Measurements from ENCODE around the gene KCTD6. TPM values are rescaled to one million over a fixed set of nuclear protein-coding genes. Genes with fewer than 3 reads are reported as not detected.

The KCTD6 gene
- total RNA-seq, 4 donors from 2014 or later, result 16.1 to 19.4 (median 17.8) TPM

- H3K36me3 ChIP-seq, result peaks cover 0 to 5% (median 0%) of the 10 kb centered on the region in 3 donors
- no peak for TF ChIP-seq CTCF (IDR thresholded peaks at IDR 0.05)
- TF ChIP-seq POLR2A (IDR thresholded peaks at IDR 0.05), result no peak
- TF ChIP-seq EP300 (IDR thresholded peaks at IDR 0.05), result no peak
- H3K4me3 ChIP-seq, result no peak overlapping the region
- DNase-seq (ENCODE audit: low spot score in 2 of 2), result no peak
- H3K27ac ChIP-seq, result no peak overlapping the region
- H3K27me3 ChIP-seq, result no peaks in the 10 kb centered on the region
- WGBS, 2 donors, result 58 to 59% methylated on average over 10 of the region's 10 CpGs
- H3K4me1 ChIP-seq, result peaks cover 0 to 27% (median 21%) of the 10 kb centered on the region in 4 donors
- no peaks in the 10 kb centered on the region for H3K9me3 ChIP-seq
These were observed 47.7 kb downstream of the KCTD6 start for GRCh38 chr3:58539626-58540025.

GRCh38 chr3:58540176-58540858 is 48.4 kb downstream of the KCTD6 start:
- H3K27me3 ChIP-seq, result no peaks in the 10 kb centered on the region
- peaks cover 0 to 1% (median 0%) of the 10 kb centered on the region in 3 donors for H3K36me3 ChIP-seq
- H3K4me3 ChIP-seq, result no peak overlapping the region
- 83 to 92% methylated on average over 8 of the region's 8 CpGs for WGBS, 2 donors
- H3K27ac ChIP-seq, result no peak overlapping the region
- H3K4me1 ChIP-seq, result peaks cover 0 to 24% (median 21%) of the 10 kb centered on the region in 4 donors
- H3K9me3 ChIP-seq, result no peaks in the 10 kb centered on the region
- TF ChIP-seq EP300 (IDR thresholded peaks at IDR 0.05), result no peak
- no peak for TF ChIP-seq POLR2A (IDR thresholded peaks at IDR 0.05)
- TF ChIP-seq CTCF (IDR thresholded peaks at IDR 0.05), result no peak
- no peak for DNase-seq (ENCODE audit: low spot score in 2 of 2)

GRCh38 chr3:58544541-58544940 is 52.6 kb downstream of the KCTD6 start:
- WGBS, 2 donors, result 79 to 84% methylated on average over 3 of the region's 3 CpGs
- Histone ChIP-seq H3K36me3 (no peaks in the 10 kb centered on the region), H3K27ac (no peak overlapping the region), H3K4me3 (no peak overlapping the region), H3K4me1 (no peaks in the 10 kb centered on the region), H3K27me3 (no peaks in the 10 kb centered on the region), H3K9me3 (no peaks in the 10 kb centered on the region)
- no peak for DNase-seq (ENCODE audit: low spot score in 2 of 2)
- no peak for TF ChIP-seq POLR2A (IDR thresholded peaks at IDR 0.05)
- no peak for TF ChIP-seq CTCF (IDR thresholded peaks at IDR 0.05)
- no peak for TF ChIP-seq EP300 (IDR thresholded peaks at IDR 0.05)

GRCh38 chr3:58551636-58552180 is 59.8 kb downstream of the KCTD6 start:
- peaks cover 0 to 2% (median 0%) of the 10 kb centered on the region in 4 donors for H3K4me1 ChIP-seq
- H3K27me3 ChIP-seq, result no peaks in the 10 kb centered on the region
- TF ChIP-seq EP300 (IDR thresholded peaks at IDR 0.05) (no peak), POLR2A (IDR thresholded peaks at IDR 0.05) (no peak)
- H3K4me3 ChIP-seq, result no peak overlapping the region
- no peak for DNase-seq (ENCODE audit: low spot score in 2 of 2)
- WGBS, 2 donors, result 62 to 70% methylated on average over 4 of the region's 4 CpGs
- H3K27ac ChIP-seq, result no peak overlapping the region
- H3K36me3 ChIP-seq, result no peaks in the 10 kb centered on the region
- peaks cover 0 to 23% (median 0%) of the 10 kb centered on the region in 4 donors for H3K9me3 ChIP-seq

Other genes with a start within 250 kb of the KCTD6 start
- 10 to 100 TPM in 2 of 4 donors, 1 to 10 TPM in 2; 5.7 to 14.0 (median 8.6) TPM for gene RPP14, start 185.9 kb upstream of the KCTD6 start, total RNA-seq
- gene HTD2, start 185.6 kb upstream of the KCTD6 start, total RNA-seq, result 10 to 100 TPM; 10.6 to 15.1 (median 13.7) TPM
- 10 to 100 TPM; 22.7 to 51.3 (median 41.0) TPM for gene PXK, start 159.2 kb upstream of the KCTD6 start, total RNA-seq
- gene PDHB, start 58.3 kb upstream of the KCTD6 start, total RNA-seq, result 10 to 100 TPM; 49.8 to 66.7 (median 55.6) TPM
- 10 to 100 TPM; 18.6 to 43.1 (median 36.1) TPM for gene ACOX2, start 45.1 kb downstream of the KCTD6 start, total RNA-seq
- 100 to 1,000 TPM; 147 to 305 (median 227) TPM for gene FAM107A, start 85.3 kb downstream of the KCTD6 start, total RNA-seq
- gene FAM3D, start 174.7 kb downstream of the KCTD6 start, total RNA-seq, result not detected